Activated CD4-positive, CD25-positive, alpha-beta regulatory T cell treated with anti-CD3 and anti-CD28 coated beads, Interleukin-2, amount 50 U/mL, for 24 hours (primary cell): ENCODE data around the gene HOXD8.

Experiments used
- ATAC-seq, 2 donors: fragments of 150-1000 bp; cut with Tn5 transposase; one replicate each; pipeline ENCODE4 v1.10.0; 2021; ENCODE audit warnings: mild to moderate bottlenecking in 1 of 2, moderate library complexity in 1 of 2

HOXD8 gene

GRCh38 chr2:176130957-176131847, 1.7 kb downstream of the HOXD8 start:
- ATAC-seq, result no peak

- ATAC-seq, result no peak
Measured at GRCh38 chr2:176131848-176132158, 2.3 kb downstream of the HOXD8 start.

- no peak for ATAC-seq
Measured at GRCh38 chr2:176132205-176133171, 3.0 kb downstream of the HOXD8 start.

GRCh38 chr2:176133389-176133788, 3.9 kb downstream of the HOXD8 start:
- ATAC-seq, result no peak

GRCh38 chr2:176134035-176134434, 4.5 kb downstream of the HOXD8 start:
- no peak for ATAC-seq

GRCh38 chr2:176135035-176135440, 5.5 kb downstream of the HOXD8 start:
- ATAC-seq, result no peak

GRCh38 chr2:176136374-176137251, 7.1 kb downstream of the HOXD8 start:
- no peak for ATAC-seq

GRCh38 chr2:176137252-176137580, 7.7 kb downstream of the HOXD8 start:
- ATAC-seq, result no peak

- ATAC-seq, result no peak
Measured at GRCh38 chr2:176137906-176138305, 8.4 kb downstream of the HOXD8 start.

- ATAC-seq, result no peak
Measured at GRCh38 chr2:176138526-176138922, 9.0 kb downstream of the HOXD8 start.

- ATAC-seq, result no peak
Measured at GRCh38 chr2:176138923-176139660, 9.6 kb downstream of the HOXD8 start.

GRCh38 chr2:176139661-176140512, 10.4 kb downstream of the HOXD8 start:
- no peak for ATAC-seq

GRCh38 chr2:176140513-176141317, 11.2 kb downstream of the HOXD8 start:
- ATAC-seq, result peak; percentile 63 to 67

GRCh38 chr2:176142281-176142680, 12.8 kb downstream of the HOXD8 start:
- no peak for ATAC-seq

GRCh38 chr2:176145085-176145969, 15.8 kb downstream of the HOXD8 start:
- no peak for ATAC-seq

GRCh38 chr2:176146101-176146500, 16.6 kb downstream of the HOXD8 start:
- no peak for ATAC-seq

- ATAC-seq, result no peak
Measured at GRCh38 chr2:176146645-176147044, 17.1 kb downstream of the HOXD8 start.

GRCh38 chr2:176147210-176147799, 17.8 kb downstream of the HOXD8 start:
- ATAC-seq, result no peak
